ENCODE data around the gene BAZ2A. TPM values are rescaled to one million over a fixed set of nuclear protein-coding genes. Genes with fewer than 3 reads are reported as not detected.
"Not testable (repeated sequence)": the region's sequence is repeated elsewhere in the genome, so short reads cannot be mapped to it uniquely, and the experiment has no call there.

The BAZ2A gene
- total and polyA plus RNA-seq, 4 donors = 15.2 to 130 (median 62.3) TPM

DNA sequence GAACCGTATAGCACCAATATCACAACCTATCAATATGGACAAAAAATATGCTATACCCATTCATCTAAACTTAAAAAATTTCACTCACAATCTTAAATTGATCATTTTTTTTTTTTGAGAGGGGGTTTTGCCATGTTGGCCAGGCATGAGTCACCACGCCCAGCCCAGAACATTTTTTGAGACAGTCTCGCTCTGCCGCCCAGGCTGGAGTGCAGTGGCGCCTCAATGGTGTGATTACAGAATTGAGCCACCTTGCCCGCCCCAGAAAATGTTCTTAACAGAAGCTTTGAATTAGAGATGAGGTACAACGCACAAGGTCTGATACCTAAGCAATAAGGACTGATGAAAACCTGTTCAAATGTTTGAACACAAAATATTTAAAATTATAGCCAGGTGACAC lies 31.4 kb upstream of the BAZ2A start:
- no peak overlapping the region for H3K4me3 ChIP-seq (ENCODE audit: low read length in 2 of 2)
- H3K27ac ChIP-seq (ENCODE audit: low read depth in 1 of 2, low read length in 2 of 2) = no peak overlapping the region
- intact Hi-C loops (cut with DNase I) = no loop called here
- ATAC-seq (ENCODE audit: low FRiP score) (no peak), DNase-seq (no peak)
- no peaks in the 10 kb centered on the region for H3K27me3 ChIP-seq (ENCODE audit: control insufficient read depth in 1 of 2, insufficient read depth in 2 of 2, low read length in 1 of 2)
- H3K36me3 ChIP-seq (ENCODE audit: control insufficient read depth in 1 of 2, insufficient read depth in 2 of 2, low read length in 1 of 2) = peaks cover 0 to 5% of the 10 kb centered on the region in 2 donors
- no peaks in the 10 kb centered on the region for H3K4me1 ChIP-seq (ENCODE audit: control insufficient read depth in 1 of 2, insufficient read depth in 2 of 2, low read length in 2 of 2)
- WGBS, 2 donors = 88% methylated on average over 7 of the region's 7 CpGs
- H3K9me3 ChIP-seq (ENCODE audit: control insufficient read depth, low read length) = no peaks in the 10 kb centered on the region

DNA sequence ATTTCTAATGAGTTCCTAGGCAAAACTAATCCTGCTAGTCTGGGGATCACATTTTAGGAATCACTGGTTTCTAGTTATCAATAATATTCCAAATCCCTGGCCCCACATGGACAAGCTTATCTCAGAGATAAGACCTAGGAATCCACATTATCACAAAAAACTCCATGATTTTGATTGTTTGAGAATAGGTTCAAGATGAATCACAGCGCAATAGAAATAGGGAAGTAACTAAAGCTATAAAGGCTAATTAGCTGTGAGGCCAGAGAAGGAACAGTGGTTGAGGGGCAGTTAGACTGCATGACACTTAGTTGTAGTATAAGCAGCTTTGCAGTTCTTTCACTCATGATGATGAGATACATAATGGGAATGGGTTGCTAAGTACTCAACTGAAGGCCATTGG lies 28.8 kb upstream of the BAZ2A start:
- Histone ChIP-seq H3K4me3 (ENCODE audit: low read length in 2 of 2) (no peak overlapping the region), H3K9me3 (ENCODE audit: control insufficient read depth, low read length) (no peaks in the 10 kb centered on the region), H3K36me3 (ENCODE audit: control insufficient read depth in 1 of 2, insufficient read depth in 2 of 2, low read length in 1 of 2) (peaks cover 0 to 3% of the 10 kb centered on the region in 2 donors), H3K27ac (ENCODE audit: low read depth in 1 of 2, low read length in 2 of 2) (no peak overlapping the region), H3K27me3 (ENCODE audit: control insufficient read depth in 1 of 2, insufficient read depth in 2 of 2, low read length in 1 of 2) (no peaks in the 10 kb centered on the region), H3K4me1 (ENCODE audit: control insufficient read depth in 1 of 2, insufficient read depth in 2 of 2, low read length in 2 of 2) (no peaks in the 10 kb centered on the region)
- intact Hi-C loops (cut with DNase I) = no loop called here
- WGBS, 2 donors = 94 to 100% methylated on average over 1 of the region's 1 CpG
- DNase-seq = no peak
- ATAC-seq (ENCODE audit: low FRiP score) = no peak

DNA sequence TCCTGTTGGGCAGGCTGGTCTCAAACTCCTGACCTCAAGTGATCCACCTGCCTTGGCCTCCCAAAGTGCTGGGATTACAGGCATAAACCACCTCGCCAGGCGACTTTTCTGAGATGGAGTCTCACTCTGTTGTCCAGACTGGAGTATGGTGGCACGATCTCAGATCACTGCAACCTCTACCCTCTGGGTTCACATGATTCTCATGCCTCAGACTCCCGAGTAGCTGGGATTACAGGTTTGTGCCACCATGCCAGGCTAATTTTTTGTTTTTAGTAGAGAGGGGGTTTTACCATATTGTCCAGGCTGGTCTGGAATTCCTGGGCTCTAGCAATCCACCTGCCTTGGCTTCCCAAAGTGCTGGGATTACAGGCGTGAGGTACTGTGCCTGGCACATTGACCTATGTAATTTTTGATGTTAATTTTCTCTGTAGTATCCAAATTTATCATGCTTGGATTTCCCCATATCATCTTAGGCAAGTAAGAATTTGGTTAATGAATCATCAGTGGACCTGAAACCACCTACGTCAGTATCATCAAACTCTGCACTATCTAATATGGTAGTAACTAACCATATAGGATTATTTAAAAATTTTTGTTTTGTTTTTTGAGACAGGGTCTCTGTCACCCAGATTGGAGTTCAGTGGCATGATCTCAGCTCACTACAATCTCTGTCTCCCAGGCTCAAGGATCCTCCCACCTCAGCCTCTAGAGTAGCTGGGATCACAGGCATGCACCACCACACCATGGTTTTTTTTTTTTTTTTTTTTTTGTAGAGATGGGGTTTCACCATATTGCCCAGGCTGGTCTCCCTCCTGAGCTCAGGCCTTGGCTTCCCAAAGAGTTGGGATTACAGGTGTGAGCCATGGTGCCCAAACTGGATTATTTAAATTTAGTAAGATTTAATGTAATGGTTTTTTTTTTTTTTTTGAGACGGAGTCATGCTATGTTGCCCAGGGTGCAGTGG lies 27.6 kb upstream of the BAZ2A start:
- DNase-seq (no peak), ATAC-seq (ENCODE audit: low FRiP score) (no peak)
- WGBS, 2 donors = 91 to 92% methylated on average over 7 of the region's 7 CpGs
- intact Hi-C loops (cut with DNase I) = no loop called here
- Histone ChIP-seq H3K27ac (ENCODE audit: low read depth in 1 of 2, low read length in 2 of 2) (no peak overlapping the region), H3K9me3 (ENCODE audit: control insufficient read depth, low read length) (no peaks in the 10 kb centered on the region), H3K27me3 (ENCODE audit: control insufficient read depth in 1 of 2, insufficient read depth in 2 of 2, low read length in 1 of 2) (no peaks in the 10 kb centered on the region), H3K36me3 (ENCODE audit: control insufficient read depth in 1 of 2, insufficient read depth in 2 of 2, low read length in 1 of 2) (peaks cover 0 to 2% of the 10 kb centered on the region in 2 donors), H3K4me1 (ENCODE audit: control insufficient read depth in 1 of 2, insufficient read depth in 2 of 2, low read length in 2 of 2) (no peaks in the 10 kb centered on the region), H3K4me3 (ENCODE audit: low read length in 2 of 2) (no peak overlapping the region)

GRCh38 chr12:56653781-56654180 lies 23.7 kb upstream of the BAZ2A start:
- DNase-seq; H3K27me3 ChIP-seq (ENCODE audit: control insufficient read depth in 1 of 2, insufficient read depth in 2 of 2, low read length in 1 of 2); intact Hi-C loops (cut with DNase I); H3K4me1 ChIP-seq (ENCODE audit: control insufficient read depth in 1 of 2, insufficient read depth in 2 of 2, low read length in 2 of 2); H3K9me3 ChIP-seq (ENCODE audit: control insufficient read depth, low read length); H3K36me3 ChIP-seq (ENCODE audit: control insufficient read depth in 1 of 2, insufficient read depth in 2 of 2, low read length in 1 of 2); H3K27ac ChIP-seq (ENCODE audit: low read depth in 1 of 2, low read length in 2 of 2); ATAC-seq (ENCODE audit: low FRiP score); H3K4me3 ChIP-seq (ENCODE audit: low read length in 2 of 2): not testable (repeated sequence)
- WGBS, 2 donors = 80 to 81% methylated on average over 5 of the region's 5 CpGs

DNA sequence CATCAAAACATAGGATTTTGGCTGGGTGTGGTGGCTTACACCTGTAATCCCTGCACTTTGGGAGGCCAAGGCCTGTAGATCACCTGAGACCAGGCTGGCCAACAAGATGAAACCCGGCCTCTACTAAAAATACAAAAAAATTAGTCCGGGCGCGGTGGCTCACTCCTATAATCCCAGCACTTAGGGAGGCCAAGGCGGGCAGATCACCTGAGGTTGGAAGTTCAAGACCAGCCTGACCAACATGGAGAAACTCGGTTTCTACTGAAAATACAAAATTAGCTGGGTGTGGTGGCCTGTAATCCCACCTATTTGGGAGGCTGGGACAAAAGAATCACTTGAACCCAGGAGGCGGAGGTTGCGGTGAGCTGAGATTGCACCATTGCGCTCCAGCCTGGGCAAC lies 17.9 kb upstream of the BAZ2A start:
- intact Hi-C loops (cut with DNase I) = loop anchor here (5.0 to 10.0 kb wide), 2 partner anchors 77 to 79 kb away; partner anchors contain the start of gene NACA (in 2 of the 2)
- WGBS, 2 donors = 95% methylated on average over 9 of the region's 9 CpGs
- ATAC-seq (ENCODE audit: low FRiP score) = not testable (repeated sequence)

DNA sequence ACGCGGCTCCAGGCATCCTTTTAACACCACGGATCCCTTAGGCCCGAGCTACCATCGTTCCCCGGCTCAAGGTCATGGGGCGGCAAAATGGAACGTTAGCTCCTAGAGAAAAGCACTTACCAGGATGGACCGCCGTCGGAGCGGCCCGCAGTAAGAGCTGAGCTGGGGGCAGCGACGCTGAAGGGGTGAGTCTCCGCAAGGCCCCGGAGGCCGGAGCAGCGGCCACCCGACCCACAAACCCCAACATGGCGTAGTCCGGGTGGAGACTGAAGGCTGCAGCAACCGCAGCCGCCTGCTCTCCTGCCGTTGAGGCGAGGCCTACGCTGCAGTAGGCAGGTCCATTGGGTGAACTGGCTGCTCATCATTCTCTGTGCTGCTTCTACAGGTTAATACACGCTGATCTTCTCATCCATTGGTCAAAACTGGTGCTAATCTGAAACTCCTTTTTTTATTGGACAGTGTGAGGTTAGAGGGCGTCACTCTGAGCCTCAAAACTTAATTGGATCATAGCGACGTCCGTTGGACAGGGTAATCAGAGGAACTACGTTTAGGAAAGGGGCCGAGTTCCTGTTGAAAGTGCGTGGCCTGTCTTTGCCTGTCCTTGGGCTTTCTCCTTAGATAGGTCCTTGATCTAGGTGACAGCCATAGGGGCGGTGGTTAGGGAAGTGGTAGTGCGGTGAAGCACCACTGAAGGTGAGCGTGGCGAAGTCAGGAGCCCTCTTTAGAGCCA lies 15.8 kb upstream of the BAZ2A start, which contains the start of gene ATP5F1B:
Gene ATP5F1B (minus strand): TSS at position 268 of the 730 bp plus-strand sequence. CDS start 21 bp downstream, at position 247.
- 1% methylated on average over 39 of the region's 39 CpGs for WGBS, 2 donors
- intact Hi-C loops (cut with DNase I) = loop anchor here (1.0 to 10.0 kb wide), 3 partner anchors 42 to 81 kb away; partner anchors contain the start of genes NACA (in 2 of the 2) and PTGES3 (in 1 of the 2)
- Histone ChIP-seq H3K4me3 (ENCODE audit: low read length in 2 of 2) (peak within 1 kb of the TSS; percentile 89 to 93), H3K27me3 (ENCODE audit: control insufficient read depth in 1 of 2, insufficient read depth in 2 of 2, low read length in 1 of 2) (no peaks in the 10 kb centered on the region), H3K4me1 (ENCODE audit: control insufficient read depth in 1 of 2, insufficient read depth in 2 of 2, low read length in 2 of 2) (peaks cover 0 to 4% of the 10 kb centered on the region in 2 donors), H3K36me3 (ENCODE audit: control insufficient read depth in 1 of 2, insufficient read depth in 2 of 2, low read length in 1 of 2) (peaks cover 3 to 4% of the 10 kb centered on the region in 2 donors), H3K9me3 (ENCODE audit: control insufficient read depth, low read length) (no peaks in the 10 kb centered on the region), H3K27ac (ENCODE audit: low read depth in 1 of 2, low read length in 2 of 2) (peak within 1 kb of the TSS; percentile 29 to 97)
- DNase-seq (peak; percentile 96 to 97), ATAC-seq (ENCODE audit: low FRiP score) (peak; percentile 99)

More for the DNA sequence above, 17.9 kb upstream of the BAZ2A start:
- not testable (repeated sequence) for DNase-seq; H3K4me3 ChIP-seq (ENCODE audit: low read length in 2 of 2); H3K4me1 ChIP-seq (ENCODE audit: control insufficient read depth in 1 of 2, insufficient read depth in 2 of 2, low read length in 2 of 2); H3K36me3 ChIP-seq (ENCODE audit: control insufficient read depth in 1 of 2, insufficient read depth in 2 of 2, low read length in 1 of 2); H3K27ac ChIP-seq (ENCODE audit: low read depth in 1 of 2, low read length in 2 of 2); H3K9me3 ChIP-seq (ENCODE audit: control insufficient read depth, low read length); H3K27me3 ChIP-seq (ENCODE audit: control insufficient read depth in 1 of 2, insufficient read depth in 2 of 2, low read length in 1 of 2)

- Histone ChIP-seq H3K27me3 (ENCODE audit: control insufficient read depth in 1 of 2, insufficient read depth in 2 of 2, low read length in 1 of 2) (no peaks in the 10 kb centered on the region), H3K9me3 (ENCODE audit: control insufficient read depth, low read length) (no peaks in the 10 kb centered on the region), H3K27ac (ENCODE audit: low read depth in 1 of 2, low read length in 2 of 2) (peak overlapping the region in 1 of 2 donors; percentile 71), H3K4me3 (ENCODE audit: low read length in 2 of 2) (peak overlapping the region; percentile 89 to 93), H3K36me3 (ENCODE audit: control insufficient read depth in 1 of 2, insufficient read depth in 2 of 2, low read length in 1 of 2) (peaks cover 3 to 4% of the 10 kb centered on the region in 2 donors), H3K4me1 (ENCODE audit: control insufficient read depth in 1 of 2, insufficient read depth in 2 of 2, low read length in 2 of 2) (peaks cover 0 to 4% of the 10 kb centered on the region in 2 donors)
- intact Hi-C loops (cut with DNase I) = loop anchor here (5.0 to 10.0 kb wide), 2 partner anchors 80 to 82 kb away; partner anchors contain the start of gene NACA (in 2 of the 2)
- DNase-seq (no peak), ATAC-seq (ENCODE audit: low FRiP score) (peak; percentile 27)
- WGBS, 2 donors = 0 to 1% methylated on average over 29 of the region's 29 CpGs
Measured at GRCh38 chr12:56645201-56645716, 15.1 kb upstream of the BAZ2A start.

GRCh38 chr12:56644654-56645053 lies 14.5 kb upstream of the BAZ2A start:
- intact Hi-C loops (cut with DNase I) = loop anchor here (5.0 to 10.0 kb wide), 2 partner anchors 80 to 83 kb away; partner anchors contain the start of gene NACA (in 2 of the 2)
- Histone ChIP-seq H3K4me3 (ENCODE audit: low read length in 2 of 2) (peak overlapping the region; percentile 89 to 93), H3K27me3 (ENCODE audit: control insufficient read depth in 1 of 2, insufficient read depth in 2 of 2, low read length in 1 of 2) (no peaks in the 10 kb centered on the region), H3K27ac (ENCODE audit: low read depth in 1 of 2, low read length in 2 of 2) (no peak overlapping the region), H3K4me1 (ENCODE audit: control insufficient read depth in 1 of 2, insufficient read depth in 2 of 2, low read length in 2 of 2) (peaks cover 0 to 4% of the 10 kb centered on the region in 2 donors), H3K36me3 (ENCODE audit: control insufficient read depth in 1 of 2, insufficient read depth in 2 of 2, low read length in 1 of 2) (peaks cover 3 to 6% of the 10 kb centered on the region in 2 donors), H3K9me3 (ENCODE audit: control insufficient read depth, low read length) (no peaks in the 10 kb centered on the region)
- WGBS, 2 donors = 50 to 55% methylated on average over 4 of the region's 4 CpGs
- ATAC-seq (ENCODE audit: low FRiP score) = no peak
- no peak for DNase-seq

Data from aorta (tissue), 5 donors.